ENCODE data around the gene CHRM5.

CHRM5 gene

GRCh38 chr15:34079904-34080303, 111.6 kb downstream of the CHRM5 start:
- TF ChIP-seq FOXP2 (optimal IDR thresholded peaks at IDR 0.05; ENCODE audit: borderline replicate concordance, extremely low read depth, extremely low read length, insufficient read depth): no peak
- no peak for TF ChIP-seq SIN3A (IDR thresholded peaks at IDR 0.05; ENCODE audit: borderline replicate concordance, insufficient read depth, low read length)
- TF ChIP-seq POLR2AphosphoS5 (IDR thresholded peaks at IDR 0.05; ENCODE audit: low read depth, low read length): no peak
- no peak for TF ChIP-seq REST (IDR thresholded peaks at IDR 0.05; ENCODE audit: insufficient read depth in 1 of 2, low read depth in 2 of 2, low read length in 2 of 2)
- TF ChIP-seq TAF1 (IDR thresholded peaks at IDR 0.05; ENCODE audit: borderline replicate concordance, insufficient read depth, low read length): no peak

GRCh38 chr15:34084086-34084485, 115.8 kb downstream of the CHRM5 start:
- no peak for TF ChIP-seq FOXP2 (optimal IDR thresholded peaks at IDR 0.05; ENCODE audit: borderline replicate concordance, extremely low read depth, extremely low read length, insufficient read depth)
- TF ChIP-seq TAF1 (IDR thresholded peaks at IDR 0.05; ENCODE audit: borderline replicate concordance, insufficient read depth, low read length): no peak
- no peak for TF ChIP-seq POLR2AphosphoS5 (IDR thresholded peaks at IDR 0.05; ENCODE audit: low read depth, low read length)
- TF ChIP-seq SIN3A (IDR thresholded peaks at IDR 0.05; ENCODE audit: borderline replicate concordance, insufficient read depth, low read length): no peak
- TF ChIP-seq REST (IDR thresholded peaks at IDR 0.05; ENCODE audit: insufficient read depth in 1 of 2, low read depth in 2 of 2, low read length in 2 of 2): no peak

GRCh38 chr15:34085746-34086145, 117.4 kb downstream of the CHRM5 start:
- no peak for TF ChIP-seq SIN3A (IDR thresholded peaks at IDR 0.05; ENCODE audit: borderline replicate concordance, insufficient read depth, low read length)
- TF ChIP-seq POLR2AphosphoS5 (IDR thresholded peaks at IDR 0.05; ENCODE audit: low read depth, low read length): no peak
- TF ChIP-seq REST (IDR thresholded peaks at IDR 0.05; ENCODE audit: insufficient read depth in 1 of 2, low read depth in 2 of 2, low read length in 2 of 2): no peak
- TF ChIP-seq FOXP2 (optimal IDR thresholded peaks at IDR 0.05; ENCODE audit: borderline replicate concordance, extremely low read depth, extremely low read length, insufficient read depth): no peak
- no peak for TF ChIP-seq TAF1 (IDR thresholded peaks at IDR 0.05; ENCODE audit: borderline replicate concordance, insufficient read depth, low read length)

- TF ChIP-seq POLR2AphosphoS5 (IDR thresholded peaks at IDR 0.05; ENCODE audit: low read depth, low read length): no peak
These were observed 131.6 kb downstream of the CHRM5 start for GRCh38 chr15:34099914-34100313.

GRCh38 chr15:34101366-34102174, 133.3 kb downstream of the CHRM5 start, which contains the start of the genes EMC7 and PGBD4:
Gene EMC7 (minus strand): TSS chr15:34101862. CDS start chr15:34101839, 23 bp downstream.
Gene PGBD4 (plus strand): TSS chr15:34102083. CDS start chr15:34102532, 449 bp downstream.
- peak; percentile 81 for TF ChIP-seq TAF1 (IDR thresholded peaks at IDR 0.05; ENCODE audit: borderline replicate concordance, insufficient read depth, low read length)
- peak; percentile 68 for TF ChIP-seq FOXP2 (optimal IDR thresholded peaks at IDR 0.05; ENCODE audit: borderline replicate concordance, extremely low read depth, extremely low read length, insufficient read depth)
- peak; percentile 44 to 47; a peak in 1 of 4 replicates for TF ChIP-seq REST (IDR thresholded peaks at IDR 0.05; ENCODE audit: insufficient read depth in 1 of 2, low read depth in 2 of 2, low read length in 2 of 2)
- peak; percentile 96 for TF ChIP-seq POLR2AphosphoS5 (IDR thresholded peaks at IDR 0.05; ENCODE audit: low read depth, low read length)
- no peak; the same call in 1 of the 2 replicates for TF ChIP-seq SIN3A (IDR thresholded peaks at IDR 0.05; ENCODE audit: borderline replicate concordance, insufficient read depth, low read length)

Measured in PFSK-1 (cell line).